Measurements from ENCODE around the gene ADGRA3.

ADGRA3 gene

DNA sequence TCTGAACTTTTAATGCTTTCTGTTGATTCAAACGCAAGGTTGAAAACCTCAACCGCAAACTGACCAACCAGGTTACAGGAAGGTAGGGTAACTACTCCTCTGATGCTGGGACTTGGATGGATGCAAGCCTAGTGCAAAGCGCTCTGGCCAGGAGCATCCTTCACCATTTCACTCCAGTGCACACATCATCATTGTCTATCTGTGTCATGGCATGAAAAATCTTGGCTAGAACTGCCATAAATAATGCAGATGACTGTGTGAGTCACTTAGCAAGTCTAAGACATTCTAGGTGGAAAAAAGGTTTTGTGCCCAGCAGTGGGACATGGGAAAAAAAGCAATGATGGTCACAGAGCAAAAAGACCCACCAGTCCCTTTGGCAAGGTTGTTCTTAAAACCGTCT lies 10.9 kb downstream of the ADGRA3 start:
- DNase-seq: no peak

DNA sequence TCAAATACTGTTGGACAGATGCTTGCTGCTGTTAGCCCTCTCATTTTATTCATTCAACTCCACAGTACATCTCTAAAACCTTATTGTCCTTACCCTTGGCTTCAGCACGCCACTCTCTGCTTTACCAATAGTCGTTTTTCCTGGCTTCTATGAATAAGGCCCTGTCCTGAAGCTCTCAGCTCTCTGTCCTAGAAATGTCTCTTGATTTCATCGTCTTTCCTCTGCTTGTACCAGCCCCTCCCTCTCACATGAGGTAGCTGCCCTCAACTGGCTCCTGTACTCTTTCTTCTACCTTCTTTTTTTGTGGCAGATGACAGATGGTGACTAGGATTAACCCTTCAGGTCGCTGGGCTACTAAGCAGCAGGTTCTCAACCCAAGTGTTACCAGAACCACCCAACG lies 11.4 kb downstream of the ADGRA3 start:
- no peak for DNase-seq

DNA sequence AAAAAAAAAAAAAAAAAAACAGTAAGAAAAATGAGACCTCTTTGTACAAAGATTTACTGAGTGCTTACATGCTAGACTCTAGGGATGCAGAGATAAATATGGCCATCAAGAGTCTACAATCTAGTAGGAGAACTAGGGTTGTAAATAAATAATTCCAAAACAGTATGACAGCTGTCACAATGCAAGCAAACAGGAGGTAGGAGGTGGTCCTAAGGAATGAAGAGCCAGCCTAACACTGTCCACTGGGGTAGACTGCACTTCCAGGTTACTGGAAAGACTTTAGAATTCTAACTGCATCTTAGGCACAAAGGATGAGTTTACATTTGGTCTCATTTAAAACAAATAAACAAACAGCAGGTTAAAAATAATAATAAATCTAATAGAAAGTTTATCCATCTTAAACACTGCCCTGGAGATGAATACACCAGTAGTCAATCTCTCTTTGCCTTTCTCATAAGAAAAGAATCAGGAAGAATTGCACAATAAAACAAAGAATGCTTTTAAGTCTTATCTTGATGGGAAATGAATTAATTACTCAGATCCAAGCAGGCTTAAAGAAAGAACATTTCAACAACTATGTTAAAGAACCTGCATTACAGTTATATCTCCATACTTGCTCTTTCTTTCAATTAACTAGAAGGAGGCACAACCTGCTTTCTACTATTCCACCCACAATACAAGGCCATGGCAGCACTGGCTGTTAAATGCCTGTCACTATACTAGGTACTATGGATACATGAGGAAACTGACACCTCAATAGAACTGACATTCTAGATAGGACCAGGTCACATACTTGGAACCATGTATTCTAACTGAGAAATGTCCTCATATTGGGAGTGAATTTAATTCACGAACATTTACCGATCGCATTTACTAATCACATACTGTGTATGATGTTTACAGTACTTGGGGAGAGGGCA lies 12.7 kb downstream of the ADGRA3 start:
- DNase-seq: no peak

DNA sequence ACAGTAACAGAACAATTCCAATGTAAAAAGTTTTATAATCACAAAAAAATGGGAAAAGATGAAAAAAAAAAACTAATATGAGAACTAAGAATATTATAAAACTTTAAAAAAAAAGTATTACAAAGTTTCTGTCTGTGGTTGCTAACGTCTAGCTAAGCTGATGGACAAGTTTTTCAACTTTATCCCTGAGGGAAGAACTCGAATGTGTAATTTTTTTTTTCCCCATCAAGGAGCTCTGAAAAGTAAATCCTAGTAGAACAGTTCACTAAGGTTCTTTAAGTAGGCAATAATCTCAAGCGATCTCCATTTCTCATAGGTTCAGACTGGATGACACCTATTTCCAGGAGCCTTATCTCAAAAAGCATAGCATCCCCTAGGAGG lies 14.2 kb downstream of the ADGRA3 start:
- no peak for DNase-seq

DNA sequence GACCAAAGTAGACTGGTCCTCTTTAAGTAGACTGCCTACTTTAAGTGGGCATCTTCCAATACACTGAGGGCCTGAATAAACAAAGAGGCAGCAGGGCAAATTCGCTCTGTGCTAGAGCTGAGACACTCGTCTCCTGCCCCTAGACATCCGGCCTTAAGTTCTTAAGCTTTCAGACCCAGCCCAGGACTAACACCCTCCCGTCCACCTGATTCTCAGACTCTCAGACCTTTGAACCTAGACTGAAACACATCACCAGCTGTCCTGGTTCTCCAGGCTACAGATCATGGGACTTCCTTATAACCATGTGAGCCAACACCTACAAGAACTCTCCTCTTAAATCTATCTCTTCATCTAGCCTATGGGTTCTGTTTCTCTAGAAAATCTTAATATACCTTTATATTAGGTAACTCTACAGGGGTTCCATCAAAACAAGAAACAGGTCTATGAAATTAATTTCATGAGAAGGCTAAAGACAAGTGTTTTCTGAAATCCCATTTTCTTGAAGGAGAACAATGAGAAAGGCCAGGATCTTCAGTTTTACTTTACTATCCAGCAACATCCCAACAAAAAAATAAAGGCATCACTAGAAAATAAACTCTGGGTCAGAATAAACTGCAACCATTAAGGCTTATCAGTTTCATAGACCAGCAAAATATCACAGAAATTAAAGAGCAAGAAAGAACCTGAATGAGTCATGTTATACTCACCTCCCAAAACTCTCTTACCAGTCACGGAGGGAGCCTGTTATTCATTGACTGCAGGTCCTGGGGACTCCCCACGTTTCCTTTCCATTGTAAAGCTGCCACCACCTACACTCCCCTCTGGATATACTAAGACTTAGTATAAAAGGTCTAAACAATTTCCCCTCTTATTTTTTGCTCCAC lies 14.8 kb downstream of the ADGRA3 start:
- peak; percentile 37 for DNase-seq

DNA sequence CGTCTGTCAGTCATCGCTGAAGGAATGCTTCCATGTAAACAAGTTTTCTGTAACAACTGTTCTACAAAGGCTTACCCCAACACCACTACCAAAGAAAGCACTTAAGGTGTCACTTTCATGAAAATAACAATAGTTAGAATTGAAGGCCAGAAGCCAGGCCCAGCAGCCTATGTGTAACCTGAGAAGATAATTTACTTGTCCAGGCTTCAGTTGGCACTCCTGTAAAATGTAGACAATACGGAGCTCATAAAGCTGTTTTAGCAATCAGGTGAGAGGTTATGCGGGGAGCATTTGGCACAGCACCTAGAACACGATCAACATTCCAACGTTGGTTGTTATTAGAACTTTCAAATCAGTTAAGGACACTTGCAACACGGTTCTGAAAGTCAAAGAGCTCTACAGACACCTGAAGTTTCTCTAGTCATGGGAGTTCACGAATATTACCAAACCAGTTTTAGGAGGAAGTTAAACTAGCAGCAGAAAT lies 15.7 kb downstream of the ADGRA3 start:
- DNase-seq: no peak

DNA sequence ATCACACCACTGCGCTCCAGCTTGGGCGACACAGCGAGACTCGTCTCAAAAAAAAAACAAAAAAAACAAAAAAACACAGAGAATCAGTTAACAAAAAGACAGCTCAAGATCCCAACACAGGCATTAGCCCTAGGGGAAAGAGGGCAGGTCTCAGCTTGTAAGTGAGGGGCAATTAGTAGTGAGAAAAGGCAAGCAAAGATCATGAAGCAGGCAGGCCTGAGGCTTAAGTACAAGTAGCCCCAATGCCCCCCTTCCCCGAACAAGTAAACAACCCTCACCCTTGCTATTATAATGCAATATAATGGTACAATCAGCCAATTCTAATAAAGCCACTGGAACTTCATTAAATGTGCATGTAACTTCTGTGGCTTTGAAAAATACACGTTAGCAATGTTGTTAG lies 17.0 kb downstream of the ADGRA3 start:
- DNase-seq: no peak

DNA sequence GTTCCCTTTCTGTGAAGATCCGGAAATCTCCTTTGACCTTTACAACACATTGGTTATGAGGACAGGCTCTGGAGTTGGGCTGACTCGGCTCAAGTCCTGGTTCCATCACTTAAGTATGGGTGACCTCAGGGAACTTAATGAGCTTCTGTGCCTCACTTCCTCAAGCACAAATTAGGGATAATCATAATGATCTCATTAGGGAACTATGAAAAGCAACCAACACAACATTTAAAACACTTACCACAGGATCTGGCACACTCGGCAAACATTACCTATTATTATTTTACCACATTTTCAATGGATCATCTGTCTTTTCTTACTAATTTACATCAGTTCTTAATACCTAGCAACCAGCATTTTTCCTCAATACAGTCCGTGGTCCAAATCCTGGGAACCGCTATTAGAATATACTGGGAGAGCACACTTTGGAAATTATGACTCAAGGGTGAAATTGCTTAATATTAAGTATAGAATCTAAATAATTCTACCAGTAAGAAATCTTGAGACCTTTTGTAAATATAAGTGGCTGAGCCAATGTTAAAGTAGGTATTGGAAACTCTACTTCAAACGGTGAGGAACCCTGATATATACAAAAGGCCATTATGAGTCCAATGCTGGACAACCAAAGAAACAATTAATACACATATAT lies 19.6 kb downstream of the ADGRA3 start:
- no peak for DNase-seq

DNA sequence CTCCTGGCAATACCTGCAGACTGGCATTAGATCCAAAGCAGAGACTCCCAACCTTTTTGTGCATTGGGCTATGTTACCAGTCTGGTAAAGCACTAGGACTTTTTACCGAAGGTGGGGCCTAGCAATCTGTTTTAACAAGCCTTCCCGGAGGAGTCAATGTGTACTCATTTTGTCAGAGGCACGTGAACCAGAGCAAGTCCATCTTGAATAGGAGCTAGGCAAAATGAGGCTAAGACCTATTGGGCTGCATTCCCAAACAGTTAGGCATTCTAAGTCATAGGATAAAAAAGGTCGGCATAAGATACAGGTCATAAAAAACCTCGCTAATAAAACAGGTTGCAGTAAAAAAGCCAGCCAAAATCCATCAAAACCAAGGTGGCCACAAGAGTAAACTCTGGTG lies 22.3 kb downstream of the ADGRA3 start:
- no peak for DNase-seq

DNA sequence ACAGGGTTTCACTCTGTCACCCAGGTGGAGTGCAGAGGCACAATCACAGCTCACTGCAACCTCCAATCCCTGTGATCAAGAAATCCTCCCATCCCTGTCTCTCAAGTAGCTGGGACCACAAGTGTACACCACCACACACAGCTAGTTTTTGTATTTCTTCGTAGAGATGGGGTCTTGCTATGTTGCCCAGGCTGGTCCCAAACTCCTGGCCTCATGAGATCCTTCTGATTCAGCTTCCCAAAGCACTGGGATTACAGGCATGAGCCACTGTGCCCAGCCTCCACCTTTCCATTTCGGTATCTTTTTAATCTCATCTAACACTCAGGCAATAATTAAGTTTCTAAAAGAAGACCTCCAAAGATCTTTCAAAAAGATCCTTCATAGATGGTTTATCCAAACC lies 22.9 kb downstream of the ADGRA3 start:
- DNase-seq: no peak

DNA sequence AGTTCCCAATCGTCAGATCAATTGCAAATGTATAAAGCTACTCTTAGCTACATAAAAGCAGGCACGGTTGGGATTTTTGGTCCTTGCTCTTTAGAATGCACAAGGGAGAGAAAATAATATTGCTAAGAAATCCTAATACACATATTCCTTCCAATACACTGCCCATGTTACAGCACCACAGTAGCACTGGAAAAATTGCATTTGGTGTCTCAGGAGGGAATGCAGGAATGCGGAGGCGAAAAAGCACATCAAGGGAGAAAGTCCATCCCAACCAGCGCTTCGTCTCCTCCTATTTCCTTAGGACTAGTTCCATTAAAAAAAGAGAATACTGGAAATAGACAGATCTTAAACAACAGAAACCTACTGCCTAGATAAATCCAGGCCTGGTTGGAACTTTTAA lies 23.9 kb downstream of the ADGRA3 start:
- no peak for DNase-seq

DNA sequence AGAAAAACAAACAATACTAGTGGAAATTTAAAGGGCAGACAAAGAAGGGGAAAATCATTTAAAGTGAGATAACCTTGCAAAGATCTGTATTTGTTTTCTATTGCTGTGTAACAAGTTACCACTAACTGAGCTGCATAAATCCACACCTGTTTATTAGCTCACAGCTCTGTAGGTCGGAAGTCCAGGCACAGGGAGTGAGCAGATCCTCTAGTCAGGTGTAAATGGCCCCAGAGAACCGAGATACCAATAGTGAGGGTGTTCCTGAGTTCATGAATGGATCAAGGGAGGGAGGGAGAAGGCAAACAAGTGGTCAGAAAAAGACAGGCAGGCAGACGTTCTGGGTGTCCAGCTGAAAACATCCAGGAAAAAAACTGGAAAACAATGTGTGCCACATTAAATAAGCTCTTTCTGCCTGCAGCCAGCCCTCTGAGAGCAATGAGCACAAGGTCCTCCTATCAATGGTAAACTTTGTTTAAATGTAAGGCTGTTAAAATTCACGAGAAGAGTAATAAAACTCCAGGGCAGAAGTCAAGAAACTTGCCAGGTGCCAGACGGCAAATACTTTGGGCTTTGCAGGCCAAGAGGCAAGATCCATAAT lies 25.0 kb downstream of the ADGRA3 start:
- DNase-seq: no peak

DNA sequence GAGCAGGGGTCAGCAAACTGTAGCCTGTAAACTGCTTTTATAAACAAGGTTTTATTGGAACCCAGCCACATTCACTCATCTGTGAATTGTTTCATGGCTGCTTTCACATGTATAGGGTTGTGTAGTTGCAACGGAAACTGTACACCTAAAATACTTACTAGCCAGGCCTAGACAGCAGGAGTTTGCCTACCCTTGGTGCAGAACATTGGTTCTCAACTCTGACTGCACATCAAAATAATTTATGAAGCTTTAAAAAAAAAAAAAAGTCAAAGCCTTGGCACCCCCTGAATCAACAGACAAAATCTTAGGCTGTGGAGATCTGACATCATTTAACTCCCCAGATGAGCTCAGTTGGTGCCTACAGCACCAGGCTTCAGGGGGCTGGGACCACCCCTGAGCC lies 27.8 kb downstream of the ADGRA3 start:
- no peak for DNase-seq

DNA sequence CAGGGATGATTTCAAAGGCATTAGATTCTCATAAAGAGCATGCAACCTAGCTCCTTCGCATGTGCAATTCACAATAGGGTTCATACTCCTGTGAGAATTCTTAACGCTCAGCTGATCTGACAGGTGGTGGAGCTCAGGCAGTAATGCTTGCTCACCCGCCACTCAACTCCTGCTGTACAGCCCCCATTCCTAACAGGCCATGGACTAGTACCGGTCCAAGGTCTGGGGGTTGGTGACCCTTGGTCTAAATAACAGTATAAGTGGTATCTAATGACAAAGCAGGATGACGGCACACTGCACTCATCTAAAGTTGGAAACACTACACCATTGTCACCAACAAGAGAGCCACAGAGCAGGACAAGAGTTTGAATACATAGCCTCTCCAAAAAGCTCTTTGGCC lies 28.5 kb downstream of the ADGRA3 start:
- DNase-seq: no peak

DNA sequence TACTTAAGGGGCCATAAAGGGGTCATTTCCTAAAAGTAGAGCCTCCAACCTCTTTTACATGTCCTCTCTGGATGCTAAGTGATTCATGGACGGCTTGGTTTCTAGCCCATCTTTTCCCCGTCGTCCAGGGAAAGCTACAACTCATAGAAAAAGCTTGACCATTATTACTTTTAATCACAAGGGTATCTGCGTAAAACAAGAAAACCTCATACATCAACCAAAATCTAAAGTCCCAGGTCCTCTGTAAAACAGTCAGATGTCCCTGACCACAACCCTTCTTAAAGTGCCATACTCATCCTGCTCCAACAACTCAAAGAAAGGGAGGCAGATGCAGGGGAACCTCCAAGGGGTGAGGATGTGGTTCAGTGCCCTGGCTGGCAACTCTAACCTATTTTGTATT lies 29.6 kb downstream of the ADGRA3 start:
- no peak for DNase-seq

DNA sequence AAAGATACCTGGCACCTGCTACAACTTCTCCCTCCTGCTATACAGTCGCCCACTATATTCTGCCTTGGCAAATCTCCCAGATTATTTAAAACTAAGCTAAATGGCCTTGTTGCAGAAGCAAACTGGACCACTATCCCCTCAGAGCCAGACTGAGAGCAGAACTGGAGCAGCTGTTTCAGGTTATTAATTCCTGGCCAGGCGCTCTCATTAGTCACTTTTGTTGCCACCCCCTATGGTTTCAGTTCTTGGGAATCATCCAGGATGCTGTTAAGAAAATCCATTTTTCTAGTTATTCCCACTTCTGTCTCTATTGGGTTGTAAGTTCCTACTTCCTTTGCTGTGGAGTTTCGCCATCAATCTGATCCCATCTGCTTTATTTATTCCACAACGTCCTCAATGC lies 30.1 kb downstream of the ADGRA3 start:
- DNase-seq: no peak

DNA sequence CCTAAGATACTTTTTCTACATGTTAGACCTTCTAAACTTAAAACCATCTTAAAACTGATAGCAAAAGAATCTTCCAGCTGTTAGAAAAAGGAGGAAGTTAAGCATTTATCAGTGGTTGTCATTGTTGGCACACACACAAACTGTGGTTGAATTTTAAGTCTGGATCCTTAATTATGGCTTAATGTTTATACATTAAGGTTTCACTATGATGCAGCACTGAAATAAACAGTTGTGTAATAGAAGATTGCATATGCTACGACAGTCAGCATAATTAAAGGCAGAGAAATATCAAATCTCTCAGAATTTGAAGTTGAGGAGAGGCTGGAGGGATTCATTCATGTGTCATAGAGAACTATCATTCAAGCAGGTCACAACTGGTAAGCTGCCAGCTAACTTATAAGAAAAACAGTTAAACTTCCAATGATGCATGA lies 32.3 kb downstream of the ADGRA3 start:
- DNase-seq: no peak

DNA sequence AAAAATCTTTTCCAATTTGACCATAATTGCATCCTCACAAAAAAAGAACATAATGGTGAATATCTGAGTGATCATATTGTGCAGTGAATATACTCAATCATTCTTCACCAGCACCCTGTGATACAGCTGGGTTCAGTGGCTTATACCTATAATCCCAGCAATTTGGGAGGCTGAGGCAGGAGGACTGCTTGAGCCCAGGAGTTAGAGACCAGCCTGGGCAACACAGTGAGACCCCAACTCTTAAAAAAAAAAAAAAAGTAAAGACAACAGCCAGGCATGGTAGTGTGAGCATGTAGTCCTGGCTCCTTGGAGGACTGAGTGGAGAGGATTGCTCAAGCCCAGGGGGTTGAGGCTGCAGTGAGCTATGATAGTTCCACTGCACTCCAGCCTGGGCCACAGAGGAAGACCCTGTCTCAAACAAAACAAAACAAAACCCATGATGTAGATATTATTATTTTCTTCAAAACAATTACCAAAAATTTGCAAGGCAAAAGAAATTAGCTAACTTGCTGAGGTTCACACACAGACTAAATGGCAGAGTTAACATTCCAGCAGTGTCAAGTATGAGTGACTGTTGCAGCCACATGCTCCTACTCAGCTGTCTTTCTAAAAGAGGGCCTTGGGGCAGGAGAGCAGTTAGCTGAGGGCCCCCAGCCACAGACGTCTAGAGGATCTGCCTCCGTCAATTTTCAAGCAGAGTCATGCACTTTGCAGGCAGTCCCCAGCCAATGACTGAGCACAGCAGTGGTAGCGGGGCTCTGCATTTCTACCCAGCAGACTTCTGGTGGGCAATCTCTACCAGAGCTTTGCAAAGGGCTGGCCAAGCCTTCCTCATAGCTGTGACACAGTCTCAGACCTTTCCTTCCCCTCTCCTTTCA lies 33.4 kb downstream of the ADGRA3 start:
- no peak for DNase-seq

DNA sequence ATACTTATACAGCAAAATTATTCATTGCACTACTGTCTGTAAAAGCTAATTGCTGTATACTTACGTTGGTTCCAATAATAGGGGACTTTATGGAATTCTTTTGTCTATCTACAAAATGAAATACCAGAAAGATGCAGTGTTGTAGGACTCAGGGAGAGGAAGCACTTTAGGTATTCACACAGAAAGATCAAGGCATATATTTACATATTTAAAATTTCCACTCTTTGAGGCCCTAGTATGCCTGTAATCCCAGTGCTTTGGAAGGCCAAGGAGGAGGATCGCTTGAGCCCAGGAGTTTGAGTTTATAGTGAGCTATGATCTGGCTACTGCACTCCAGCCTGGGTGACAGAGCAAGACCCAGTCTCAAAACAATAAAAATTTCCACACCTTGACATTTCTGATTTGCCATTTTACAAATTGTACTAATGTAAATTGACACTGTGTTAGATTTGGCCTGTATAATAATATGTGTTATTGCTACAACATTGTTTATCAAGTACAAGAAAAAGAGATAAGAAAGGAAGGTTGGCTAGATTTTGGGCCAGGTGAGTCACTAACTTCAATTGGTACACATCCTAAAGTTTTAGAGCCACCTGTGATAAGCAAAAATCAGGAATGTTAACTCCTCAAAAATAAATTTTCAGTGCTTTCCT lies 35.1 kb downstream of the ADGRA3 start:
- no peak for DNase-seq

DNA sequence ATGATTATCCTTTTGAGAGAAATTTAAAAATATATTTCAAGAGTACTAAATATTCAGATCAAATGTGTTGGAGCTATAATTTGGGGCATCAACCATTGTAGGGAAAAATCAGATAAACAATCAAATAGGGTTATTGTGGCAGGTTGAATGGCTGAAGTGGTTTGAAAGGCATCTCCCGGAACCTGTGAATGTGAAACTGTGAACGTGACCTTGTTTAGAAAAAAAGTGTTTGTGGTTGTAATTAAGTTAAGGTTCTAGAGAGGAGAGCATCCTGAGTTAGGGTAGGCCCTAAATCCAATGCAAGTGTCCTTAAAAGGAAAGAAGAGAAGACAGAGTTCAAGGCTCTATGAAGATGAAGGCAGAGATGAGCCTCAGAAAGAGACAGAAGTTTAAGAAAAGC lies 37.4 kb downstream of the ADGRA3 start:
- no peak for DNase-seq

DNA sequence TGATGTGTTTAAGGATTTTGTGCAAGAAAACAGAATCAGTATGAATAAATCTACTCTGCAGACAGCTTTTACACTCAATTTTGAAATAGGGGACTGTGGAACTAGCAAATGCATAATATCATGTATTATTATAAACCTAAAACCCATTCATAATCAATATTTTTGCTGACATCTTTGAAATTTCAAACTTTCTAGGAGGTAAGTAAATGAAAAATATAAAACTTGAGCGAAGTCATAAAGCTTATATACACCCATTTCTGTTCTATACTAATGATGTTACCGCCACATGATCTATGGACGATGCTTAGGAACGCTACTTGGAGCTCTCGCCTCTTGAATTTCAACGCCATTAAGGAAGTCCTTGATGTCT lies 38.1 kb downstream of the ADGRA3 start:
- DNase-seq: no peak

Measured in stimulated activated CD8-positive, alpha-beta memory T cell treated with anti-CD3 and anti-CD28 coated beads, Interleukin-4, amount 100 ng/mL, for 48 hours (primary cell).